IPS-20b (cell line): Measurements from ENCODE around the gene GADL1.

ENCODE experiments used
- H3K27ac ChIP-seq: one replicate; pipeline ENCODE4 v1.5.1; 2013; ENCODE audit warnings: low read length
- H3K27me3 ChIP-seq: 2 replicates; pipeline ENCODE4 v1.6.1; 2013; ENCODE audit warnings: mild to moderate bottlenecking, low read length, inconsistent platforms; ENCODE audit not compliant: insufficient read depth
- H3K36me3 ChIP-seq: 2 replicates; pipeline ENCODE4 v1.6.1; 2013; ENCODE audit warnings: low read depth, mild to moderate bottlenecking, inconsistent platforms, low read length, moderate library complexity; ENCODE audit not compliant: insufficient read depth
- H3K4me1 ChIP-seq: 2 replicates; pipeline ENCODE4 v1.6.1; 2013; ENCODE audit warnings: mild to moderate bottlenecking, control low read depth, inconsistent platforms, low read length, moderate library complexity; ENCODE audit not compliant: insufficient read depth
- H3K4me3 ChIP-seq: 2 replicates; pipeline ENCODE4 v1.5.1; 2013; ENCODE audit warnings: mild to moderate bottlenecking, low read length, inconsistent platforms
- H3K9ac ChIP-seq: 2 replicates; pipeline ENCODE4 v1.6.1; 2013; ENCODE audit warnings: low read depth, mild to moderate bottlenecking, inconsistent platforms, low read length, moderate library complexity
- H3K9me3 ChIP-seq: 2 replicates; pipeline ENCODE4 v1.6.1; 2013; ENCODE audit warnings: mild to moderate bottlenecking, low read depth, low read length, inconsistent platforms; ENCODE audit not compliant: insufficient read depth

Gene GADL1

GRCh38 chr3:30793740-30794139, 100.7 kb downstream of the GADL1 start:
- no peaks in the 10 kb centered on the region for H3K9me3 ChIP-seq
- H3K27me3 ChIP-seq, result no peaks in the 10 kb centered on the region
- H3K4me3 ChIP-seq, result no peak overlapping the region
- no peak overlapping the region for H3K9ac ChIP-seq
- H3K4me1 ChIP-seq, result no peaks in the 10 kb centered on the region
- no peak overlapping the region for H3K27ac ChIP-seq
- H3K36me3 ChIP-seq, result no peaks in the 10 kb centered on the region

DNA sequence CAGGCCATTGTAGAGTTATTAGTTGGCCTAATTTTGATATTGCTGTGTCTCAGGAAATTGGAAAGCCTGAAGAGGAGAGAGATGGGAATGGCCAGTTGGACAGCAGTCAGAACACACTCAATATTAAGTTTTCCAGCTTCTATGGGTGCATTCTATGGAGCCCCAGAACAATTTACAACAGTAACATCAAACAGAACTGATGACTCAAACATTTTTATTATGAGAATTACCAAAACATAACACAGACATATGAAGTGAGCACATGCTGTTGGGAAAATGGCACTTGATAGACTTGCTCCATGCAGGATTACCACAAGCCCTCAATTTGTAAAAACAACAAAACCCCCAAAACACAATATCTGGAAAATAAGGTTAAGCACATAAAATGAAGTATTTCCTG, 104.3 kb downstream of the GADL1 start:
- Histone ChIP-seq H3K4me3 (no peak overlapping the region), H3K27ac (no peak overlapping the region), H3K27me3 (no peaks in the 10 kb centered on the region), H3K36me3 (no peaks in the 10 kb centered on the region), H3K9ac (no peak overlapping the region), H3K4me1 (no peaks in the 10 kb centered on the region), H3K9me3 (no peaks in the 10 kb centered on the region)

GRCh38 chr3:30786365-30786764, 108.1 kb downstream of the GADL1 start:
- Histone ChIP-seq H3K9ac (no peak overlapping the region), H3K4me1 (no peaks in the 10 kb centered on the region), H3K36me3 (no peaks in the 10 kb centered on the region), H3K9me3 (no peaks in the 10 kb centered on the region), H3K27ac (no peak overlapping the region), H3K27me3 (no peaks in the 10 kb centered on the region), H3K4me3 (no peak overlapping the region)

- H3K9me3 ChIP-seq, result no peaks in the 10 kb centered on the region
- no peak overlapping the region for H3K9ac ChIP-seq
- no peaks in the 10 kb centered on the region for H3K4me1 ChIP-seq
- H3K27ac ChIP-seq, result no peak overlapping the region
- no peaks in the 10 kb centered on the region for H3K27me3 ChIP-seq
- H3K4me3 ChIP-seq, result no peak overlapping the region
- no peaks in the 10 kb centered on the region for H3K36me3 ChIP-seq
These were observed 114.7 kb downstream of the GADL1 start for GRCh38 chr3:30779686-30780287.

DNA sequence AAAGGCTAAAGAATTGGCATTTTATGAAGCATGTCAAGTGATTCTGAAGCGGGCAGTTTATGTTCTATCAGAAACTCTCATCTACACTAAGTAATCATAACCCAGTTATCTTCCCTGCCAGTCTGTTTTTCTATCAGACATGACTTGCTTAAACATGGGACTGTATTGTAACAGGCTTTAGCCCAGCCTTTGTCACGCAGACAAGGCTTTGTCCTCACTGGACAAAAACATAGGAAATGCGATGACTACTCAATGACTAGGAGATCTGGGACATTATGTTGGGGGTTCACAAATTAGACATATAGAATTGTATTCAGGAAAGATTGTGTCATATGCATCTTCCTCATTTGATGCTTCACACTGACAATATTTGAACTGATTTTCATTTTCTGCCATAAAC, 115.5 kb downstream of the GADL1 start:
- Histone ChIP-seq H3K4me3 (no peak overlapping the region), H3K27me3 (no peaks in the 10 kb centered on the region), H3K9me3 (no peaks in the 10 kb centered on the region), H3K4me1 (no peaks in the 10 kb centered on the region), H3K36me3 (no peaks in the 10 kb centered on the region), H3K9ac (no peak overlapping the region), H3K27ac (no peak overlapping the region)

DNA sequence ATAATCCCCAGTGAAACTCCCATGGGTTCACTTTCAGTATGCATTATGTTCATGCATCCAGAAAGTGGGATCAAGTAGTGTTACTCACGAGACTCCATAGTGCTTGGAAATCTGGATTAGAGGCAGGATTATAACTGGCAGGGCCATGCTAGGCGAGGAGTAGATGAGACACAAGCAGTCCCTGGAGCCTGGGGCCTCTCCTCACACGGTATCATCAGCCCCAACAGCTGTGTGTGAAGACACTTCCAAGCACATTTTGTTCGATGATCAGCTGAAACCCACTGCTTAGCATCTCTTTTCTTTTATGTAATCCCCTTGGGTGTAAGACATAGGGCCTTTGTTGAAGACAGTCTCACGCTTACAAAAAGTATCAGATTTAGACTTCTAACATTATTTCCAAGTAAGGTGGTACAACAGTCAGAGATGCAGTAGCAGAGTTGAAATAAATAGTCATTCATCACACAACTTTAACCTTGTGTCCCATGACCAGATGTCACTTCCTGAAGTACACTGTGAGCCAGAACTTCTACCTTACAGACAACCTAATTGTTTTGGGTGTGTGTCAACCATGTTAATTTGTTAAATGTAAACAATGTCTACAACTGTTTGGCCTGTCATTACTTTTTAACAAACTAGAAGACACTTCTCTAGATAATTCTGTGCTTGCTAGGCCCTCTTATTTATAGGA, 116.9 kb downstream of the GADL1 start:
- H3K9ac ChIP-seq, result no peak overlapping the region
- no peak overlapping the region for H3K27ac ChIP-seq
- no peaks in the 10 kb centered on the region for H3K36me3 ChIP-seq
- H3K9me3 ChIP-seq, result no peaks in the 10 kb centered on the region
- H3K4me3 ChIP-seq, result no peak overlapping the region
- no peaks in the 10 kb centered on the region for H3K4me1 ChIP-seq
- H3K27me3 ChIP-seq, result no peaks in the 10 kb centered on the region

DNA sequence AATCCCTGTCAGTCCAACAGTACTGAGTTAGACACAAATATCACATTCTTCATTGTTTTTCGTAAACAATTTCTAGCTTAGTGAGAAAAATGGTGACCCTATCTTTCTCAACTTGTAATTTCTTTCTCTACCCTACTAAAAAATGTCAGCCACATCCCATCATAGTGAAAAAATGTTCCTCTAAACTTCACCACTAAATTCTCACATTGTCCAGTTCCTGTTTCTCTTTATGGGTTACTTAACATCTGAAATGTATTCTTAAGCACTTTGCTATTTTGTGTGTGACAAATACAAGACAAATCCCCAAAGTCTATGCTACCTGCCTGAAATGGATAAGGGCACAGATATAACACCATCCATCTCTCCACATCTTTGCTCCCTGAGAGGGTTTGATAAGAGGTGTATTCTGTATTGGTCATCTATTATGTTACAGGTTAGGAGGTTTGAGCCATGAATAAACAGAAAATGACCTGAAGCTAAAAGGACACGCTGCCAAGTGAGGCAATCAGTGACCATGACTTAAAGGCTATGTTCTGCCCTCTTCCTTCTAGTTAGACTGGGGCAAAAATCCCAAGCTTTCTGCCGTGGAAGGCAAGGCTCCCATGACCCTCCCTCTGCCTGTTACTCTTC, 118.2 kb downstream of the GADL1 start:
- no peak overlapping the region for H3K9ac ChIP-seq
- H3K4me3 ChIP-seq, result no peak overlapping the region
- no peaks in the 10 kb centered on the region for H3K27me3 ChIP-seq
- no peaks in the 10 kb centered on the region for H3K9me3 ChIP-seq
- H3K36me3 ChIP-seq, result no peaks in the 10 kb centered on the region
- no peak overlapping the region for H3K27ac ChIP-seq
- H3K4me1 ChIP-seq, result no peaks in the 10 kb centered on the region

DNA sequence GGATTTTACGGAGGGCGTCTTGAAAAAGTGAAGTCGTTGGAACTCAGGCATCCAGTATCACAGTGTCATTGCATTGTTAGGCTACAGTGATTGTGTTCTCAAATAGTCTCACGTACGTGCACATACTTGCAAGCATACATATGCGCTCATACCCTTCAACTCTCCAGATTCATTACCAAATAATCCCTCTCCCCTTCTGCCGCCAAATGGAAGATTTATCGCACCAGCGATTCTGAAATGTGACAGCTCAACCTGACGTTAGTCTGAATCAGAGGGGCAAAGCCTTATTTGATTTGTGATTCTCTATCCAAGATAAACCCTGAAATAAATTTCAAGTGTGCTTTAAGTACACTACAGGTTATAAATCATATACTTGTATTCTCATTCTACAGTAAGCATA, 119.4 kb downstream of the GADL1 start:
- no peaks in the 10 kb centered on the region for H3K27me3 ChIP-seq
- H3K27ac ChIP-seq, result no peak overlapping the region
- H3K4me1 ChIP-seq, result no peaks in the 10 kb centered on the region
- H3K9ac ChIP-seq, result no peak overlapping the region
- H3K36me3 ChIP-seq, result no peaks in the 10 kb centered on the region
- no peak overlapping the region for H3K4me3 ChIP-seq
- no peaks in the 10 kb centered on the region for H3K9me3 ChIP-seq

DNA sequence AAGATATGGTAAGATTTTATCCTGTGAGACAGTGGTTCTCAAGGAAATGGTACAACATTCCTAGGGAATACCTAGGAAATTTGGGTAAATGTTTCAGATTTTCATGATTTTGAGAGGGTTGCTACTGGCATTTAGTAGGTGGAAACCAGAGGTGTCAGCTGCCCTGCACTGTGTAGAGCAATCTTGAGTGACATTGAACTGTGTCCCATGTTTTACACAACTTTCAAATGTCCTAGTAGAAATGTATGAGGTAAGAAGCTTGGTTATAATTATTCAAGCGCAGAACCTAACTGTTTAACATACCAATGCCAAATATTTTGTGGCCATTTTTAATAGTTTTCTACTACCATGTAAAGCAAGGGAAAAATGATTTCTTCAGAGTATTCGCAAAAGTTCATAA, 120.4 kb downstream of the GADL1 start:
- Histone ChIP-seq H3K27ac (no peak overlapping the region), H3K36me3 (no peaks in the 10 kb centered on the region), H3K4me3 (no peak overlapping the region), H3K9ac (no peak overlapping the region), H3K4me1 (no peaks in the 10 kb centered on the region), H3K9me3 (no peaks in the 10 kb centered on the region), H3K27me3 (no peaks in the 10 kb centered on the region)

GRCh38 chr3:30770387-30770786, 124.1 kb downstream of the GADL1 start:
- Histone ChIP-seq H3K27me3 (no peaks in the 10 kb centered on the region), H3K4me1 (no peaks in the 10 kb centered on the region), H3K9ac (no peak overlapping the region), H3K9me3 (no peaks in the 10 kb centered on the region), H3K27ac (no peak overlapping the region), H3K36me3 (no peaks in the 10 kb centered on the region), H3K4me3 (no peak overlapping the region)

GRCh38 chr3:30768703-30769550, 125.5 kb downstream of the GADL1 start:
- Histone ChIP-seq H3K27ac (no peak overlapping the region), H3K36me3 (no peaks in the 10 kb centered on the region), H3K4me1 (no peaks in the 10 kb centered on the region), H3K4me3 (no peak overlapping the region), H3K27me3 (no peaks in the 10 kb centered on the region), H3K9ac (no peak overlapping the region), H3K9me3 (no peaks in the 10 kb centered on the region)
